Breast epithelium (tissue), 3 donors: ENCODE measurements around the gene SAXO2.
A peak's percentile ranks its signal among the peaks of the same experiment; 100 is the strongest.

Experiments
- CTCF ChIP-seq, 3 donors: fragments of 450-650 bp; IDR thresholded peaks; one replicate each; pipeline ENCODE4 v1.5.1; 2016 to 2017; ENCODE audit warnings: antibody characterized with exemption in 3 of 3, mild to moderate bottlenecking in 3 of 3, moderate library complexity in 3 of 3
- POLR2A ChIP-seq: fragments of 450-650 bp; IDR thresholded peaks from one replicate; pipeline ENCODE4 v1.6.1; 2016; ENCODE audit warnings: antibody characterized with exemption, mild to moderate bottlenecking, moderate library complexity
- POLR2AphosphoS5 ChIP-seq, 3 donors: sonication (generic); formaldehyde crosslinking; IDR thresholded peaks; one replicate each; pipeline ENCODE4 v1.6.1; 2017; ENCODE audit warnings: antibody characterized with exemption in 3 of 3

GRCh38 chr15:82262422-82263026 is at the start of gene SAXO2, which contains the start of gene EFL1:
- TF ChIP-seq POLR2AphosphoS5 (IDR thresholded peaks at IDR 0.05) (peak in 1 of 3 donors; percentile 55), CTCF (IDR thresholded peaks at IDR 0.05) (no peak), POLR2A (no peak)
